Left ventricle myocardium inferior (tissue), 1 donor: Measurements from ENCODE around the gene RIPPLY3. TPM values are rescaled to one million over a fixed set of nuclear protein-coding genes. Genes with fewer than 3 reads are reported as not detected.

Experiments
- DNase-seq: peaks from one replicate; pipeline ENCODE4 v3.0.0-alpha.2; 2020
- H3K27ac ChIP-seq: fragments of 200-600 bp; replicated peaks from 2 replicates; pipeline ENCODE4 v1.8.0; 2021
- H3K27me3 ChIP-seq: fragments of 200-600 bp; 2 replicates; pipeline ENCODE4 v1.8.0; 2021; ENCODE audit warnings: low read depth
- H3K36me3 ChIP-seq: fragments of 200-600 bp; 2 replicates; pipeline ENCODE4 v1.8.0; 2021
- H3K4me1 ChIP-seq: fragments of 200-600 bp; 2 replicates; pipeline ENCODE4 v1.8.0; 2021
- H3K4me3 ChIP-seq: fragments of 200-600 bp; 2 replicates; pipeline ENCODE4 v1.8.0; 2021; ENCODE audit warnings: mild to moderate bottlenecking, moderate library complexity
- H3K9me3 ChIP-seq: fragments of 200-600 bp; replicated peaks from 2 replicates; pipeline ENCODE4 v1.8.0; 2021
- intact Hi-C: fragments of 100-400 bp; cut with micrococcal nuclease; formaldehyde crosslinking; loops from one replicate; pipeline ENCODE4 v1.11.0; 2022
- total RNA-seq: library from RNA; stranded (reverse); fragmentation: NEBNext Ultra II Directional; extraction: Animal tissue kit (Norgen Biotek cat#: 25700); gene quantifications from one replicate; pipeline ENCODE4 v1.2.1, GENCODE V29; 2021
- TF ChIP-seq, protein P1 (sequence below): fragments of 200-600 bp; IDR thresholded peaks from 2 replicates; pipeline ENCODE4 v1.8.0; 2021; ENCODE audit warnings: antibody characterized with exemption, mild to moderate bottlenecking, borderline replicate concordance
- donor health status: DM: no; HTN: yes; CAD: no; lungs with severe emphysema.

The RIPPLY3 gene
- total RNA-seq, 1 donor from 2014 or later = not detected

DNA sequence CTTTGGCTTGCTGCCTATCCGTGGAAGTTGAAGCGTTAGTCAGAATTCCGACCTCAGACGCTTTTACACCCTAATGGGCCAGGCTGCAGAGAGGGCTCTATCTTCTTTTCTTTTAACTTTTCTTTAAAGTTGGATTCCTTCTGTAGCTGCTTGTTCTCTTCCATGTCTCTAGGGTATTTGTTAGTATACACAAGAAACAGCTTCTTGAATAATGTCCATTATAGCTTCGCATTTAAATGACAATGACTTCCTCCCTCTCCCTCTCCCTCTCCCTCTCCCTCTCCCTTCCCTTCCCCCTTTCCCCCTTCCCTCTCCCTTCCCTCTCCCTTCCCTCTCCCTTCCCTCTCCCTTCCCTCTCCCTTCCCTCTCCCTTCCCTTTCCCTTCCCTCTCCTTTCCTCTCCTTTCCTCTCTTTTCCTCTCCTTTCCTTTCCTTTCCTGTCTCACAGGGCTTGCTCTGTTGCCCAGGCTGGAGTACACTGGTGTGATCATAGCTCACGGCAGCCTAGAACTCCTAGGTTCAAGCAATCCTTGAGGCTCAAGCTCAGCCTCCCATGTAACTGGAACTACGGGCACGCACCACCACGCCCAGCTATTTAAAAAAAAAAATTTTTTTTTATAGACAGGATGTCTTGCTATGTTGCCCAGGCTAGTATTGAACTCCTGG lies 33.0 kb downstream of the RIPPLY3 start:
- TF ChIP-seq, protein P1, sequence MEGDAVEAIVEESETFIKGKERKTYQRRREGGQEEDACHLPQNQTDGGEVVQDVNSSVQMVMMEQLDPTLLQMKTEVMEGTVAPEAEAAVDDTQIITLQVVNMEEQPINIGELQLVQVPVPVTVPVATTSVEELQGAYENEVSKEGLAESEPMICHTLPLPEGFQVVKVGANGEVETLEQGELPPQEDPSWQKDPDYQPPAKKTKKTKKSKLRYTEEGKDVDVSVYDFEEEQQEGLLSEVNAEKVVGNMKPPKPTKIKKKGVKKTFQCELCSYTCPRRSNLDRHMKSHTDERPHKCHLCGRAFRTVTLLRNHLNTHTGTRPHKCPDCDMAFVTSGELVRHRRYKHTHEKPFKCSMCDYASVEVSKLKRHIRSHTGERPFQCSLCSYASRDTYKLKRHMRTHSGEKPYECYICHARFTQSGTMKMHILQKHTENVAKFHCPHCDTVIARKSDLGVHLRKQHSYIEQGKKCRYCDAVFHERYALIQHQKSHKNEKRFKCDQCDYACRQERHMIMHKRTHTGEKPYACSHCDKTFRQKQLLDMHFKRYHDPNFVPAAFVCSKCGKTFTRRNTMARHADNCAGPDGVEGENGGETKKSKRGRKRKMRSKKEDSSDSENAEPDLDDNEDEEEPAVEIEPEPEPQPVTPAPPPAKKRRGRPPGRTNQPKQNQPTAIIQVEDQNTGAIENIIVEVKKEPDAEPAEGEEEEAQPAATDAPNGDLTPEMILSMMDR = no peak
- no peaks in the 10 kb centered on the region for H3K9me3 ChIP-seq
- no peaks in the 10 kb centered on the region for H3K4me1 ChIP-seq
- H3K4me3 ChIP-seq = no peak overlapping the region
- intact Hi-C loops = no loop called here
- no peak overlapping the region for H3K27ac ChIP-seq
- no peaks in the 10 kb centered on the region for H3K36me3 ChIP-seq
- H3K27me3 ChIP-seq = no peaks in the 10 kb centered on the region
- DNase-seq = no peak

- no peak overlapping the region for H3K27ac ChIP-seq
- H3K36me3 ChIP-seq = no peaks in the 10 kb centered on the region
- no peaks in the 10 kb centered on the region for H3K9me3 ChIP-seq
- no peak overlapping the region for H3K4me3 ChIP-seq
- no peak for DNase-seq
- intact Hi-C loops = no loop called here
- H3K4me1 ChIP-seq = no peaks in the 10 kb centered on the region
- no peaks in the 10 kb centered on the region for H3K27me3 ChIP-seq
- TF ChIP-seq, protein P1 = no peak
Measured at GRCh38 chr21:37040212-37040611, 33.7 kb downstream of the RIPPLY3 start.

GRCh38 chr21:37041706-37042271 lies 35.3 kb downstream of the RIPPLY3 start:
- Histone ChIP-seq H3K27ac (no peak overlapping the region), H3K9me3 (no peaks in the 10 kb centered on the region), H3K4me3 (no peak overlapping the region), H3K4me1 (no peaks in the 10 kb centered on the region), H3K36me3 (no peaks in the 10 kb centered on the region), H3K27me3 (peaks cover 4% of the 10 kb centered on the region)
- intact Hi-C loops = no loop called here
- TF ChIP-seq, protein P1 = no peak
- DNase-seq = no peak

DNA sequence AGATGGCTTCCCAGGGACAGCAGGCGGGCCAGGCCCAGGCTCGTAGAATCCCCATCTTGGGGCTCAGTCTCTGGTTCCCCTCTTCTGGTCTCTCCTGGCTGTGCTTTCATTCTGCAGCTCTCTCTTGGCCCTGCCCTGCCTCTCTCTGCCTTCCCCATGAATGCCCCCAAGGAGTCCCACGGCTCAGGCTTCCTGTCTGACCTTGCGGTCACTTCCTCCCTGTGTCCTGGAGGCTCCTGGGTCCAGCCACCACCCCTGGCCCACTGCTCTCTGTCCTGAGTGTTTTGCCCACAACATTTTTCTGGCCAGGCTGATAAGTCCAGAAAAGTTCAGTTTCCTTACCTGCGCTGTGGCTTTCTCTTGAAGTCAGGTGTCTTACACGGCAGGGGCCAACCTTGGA lies 37.3 kb downstream of the RIPPLY3 start:
- no peaks in the 10 kb centered on the region for H3K36me3 ChIP-seq
- DNase-seq = no peak
- peaks cover 12% of the 10 kb centered on the region for H3K27me3 ChIP-seq
- no peaks in the 10 kb centered on the region for H3K9me3 ChIP-seq
- H3K4me1 ChIP-seq = no peaks in the 10 kb centered on the region
- intact Hi-C loops = no loop called here
- no peak overlapping the region for H3K27ac ChIP-seq
- no peak overlapping the region for H3K4me3 ChIP-seq
- TF ChIP-seq, protein P1 = no peak

DNA sequence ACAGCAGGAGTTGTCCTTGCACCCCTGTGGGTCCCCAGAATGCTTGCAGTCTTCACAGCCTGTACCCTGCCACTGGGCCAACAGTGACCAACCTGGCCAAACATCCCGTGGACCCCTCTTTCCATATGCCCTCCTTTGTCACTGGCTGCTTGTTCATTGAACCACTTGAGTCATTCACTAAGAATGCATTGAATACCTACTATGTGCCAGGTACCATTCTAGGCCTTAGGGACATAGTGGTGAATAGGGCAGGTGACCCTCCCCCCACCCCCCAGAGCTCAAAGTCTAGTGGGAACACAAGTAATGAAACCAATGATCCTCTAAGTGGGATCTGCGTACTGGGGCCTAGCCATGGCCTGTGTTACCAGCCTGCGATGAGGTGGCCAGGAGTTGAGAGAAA lies 38.1 kb downstream of the RIPPLY3 start:
- TF ChIP-seq, protein P1 = no peak
- no peak overlapping the region for H3K4me3 ChIP-seq
- H3K27ac ChIP-seq = no peak overlapping the region
- H3K4me1 ChIP-seq = no peaks in the 10 kb centered on the region
- H3K36me3 ChIP-seq = no peaks in the 10 kb centered on the region
- no peak for DNase-seq
- no peaks in the 10 kb centered on the region for H3K9me3 ChIP-seq
- peaks cover 12% of the 10 kb centered on the region for H3K27me3 ChIP-seq
- intact Hi-C loops = no loop called here
